HFFc6 (cell line): Measurements from ENCODE around the gene RAB31. TPM values are rescaled to one million over a fixed set of nuclear protein-coding genes. Genes with fewer than 3 reads are reported as not detected.

Source experiments
- DNase-seq: peaks from one replicate; pipeline ENCODE4 v3.0.0-alpha.2; 2018
- H3K27ac Mint-ChIP-seq: 2 replicates; pipeline ENCODE4 v1.8.0; 2020; ENCODE audit warnings: mild to moderate bottlenecking, mixed read lengths
- H3K27me3 Mint-ChIP-seq: 2 replicates; pipeline ENCODE4 v1.8.0; 2021; ENCODE audit warnings: mild to moderate bottlenecking, moderate library complexity, mixed read lengths; ENCODE audit not compliant: insufficient read depth
- H3K36me3 Mint-ChIP-seq: 2 replicates; pipeline ENCODE4 v1.8.0; 2021; ENCODE audit warnings: low read depth, mixed read lengths
- H3K4me1 Mint-ChIP-seq: 2 replicates; pipeline ENCODE4 v1.8.0; 2020; ENCODE audit warnings: low read depth, mixed read lengths
- H3K4me3 Mint-ChIP-seq: 2 replicates; pipeline ENCODE4 v1.8.0; 2020; ENCODE audit warnings: mild to moderate bottlenecking, moderate library complexity, mixed read lengths
- H3K9me3 Mint-ChIP-seq: 2 replicates; pipeline ENCODE4 v1.8.0; 2020; ENCODE audit warnings: mild to moderate bottlenecking, mixed read lengths
- CTCF ChIP-seq: fragments of 200-600 bp; sonication (generic); IDR thresholded peaks from 2 replicates; pipeline ENCODE4 v1.5.0; 2021; ENCODE audit warnings: antibody characterized with exemption, mild to moderate bottlenecking
- total RNA-seq, 6 experiments: library from RNA; stranded (reverse); fragmentation: NEBNext Ultra II Directional; extraction: Animal tissue kit (Norgen Biotek cat#: 25700); gene quantifications; 2 replicates in 1 of 6; 3 replicates in 5 of 6; pipeline ENCODE4 v1.2.3, GENCODE V29; 2021

RAB31 gene
- total RNA-seq, 6 experiments from 2014 or later: 29.4 to 47.5 (median 43.5) TPM

GRCh38 chr18:9867071-9867594 is 159.0 kb downstream of the RAB31 start:
- no peak for DNase-seq
- H3K36me3 Mint-ChIP-seq: peaks cover 33% of the 10 kb centered on the region
- no peaks in the 10 kb centered on the region for H3K27me3 Mint-ChIP-seq
- peaks cover 36% of the 10 kb centered on the region for H3K4me1 Mint-ChIP-seq
- H3K9me3 Mint-ChIP-seq: peaks cover 23% of the 10 kb centered on the region
- TF ChIP-seq CTCF: no peak
- H3K4me3 Mint-ChIP-seq: no peak overlapping the region
- no peak overlapping the region for H3K27ac Mint-ChIP-seq

GRCh38 chr18:9868857-9869714 is 161.0 kb downstream of the RAB31 start:
- H3K27ac Mint-ChIP-seq: peak overlapping the region; percentile 92
- peaks cover 23% of the 10 kb centered on the region for H3K9me3 Mint-ChIP-seq
- H3K4me1 Mint-ChIP-seq: peaks cover 38% of the 10 kb centered on the region
- peak overlapping the region; percentile 28 for H3K4me3 Mint-ChIP-seq
- peaks cover 25% of the 10 kb centered on the region for H3K36me3 Mint-ChIP-seq
- no peaks in the 10 kb centered on the region for H3K27me3 Mint-ChIP-seq
- no peak for TF ChIP-seq CTCF
- DNase-seq: no peak

DNA sequence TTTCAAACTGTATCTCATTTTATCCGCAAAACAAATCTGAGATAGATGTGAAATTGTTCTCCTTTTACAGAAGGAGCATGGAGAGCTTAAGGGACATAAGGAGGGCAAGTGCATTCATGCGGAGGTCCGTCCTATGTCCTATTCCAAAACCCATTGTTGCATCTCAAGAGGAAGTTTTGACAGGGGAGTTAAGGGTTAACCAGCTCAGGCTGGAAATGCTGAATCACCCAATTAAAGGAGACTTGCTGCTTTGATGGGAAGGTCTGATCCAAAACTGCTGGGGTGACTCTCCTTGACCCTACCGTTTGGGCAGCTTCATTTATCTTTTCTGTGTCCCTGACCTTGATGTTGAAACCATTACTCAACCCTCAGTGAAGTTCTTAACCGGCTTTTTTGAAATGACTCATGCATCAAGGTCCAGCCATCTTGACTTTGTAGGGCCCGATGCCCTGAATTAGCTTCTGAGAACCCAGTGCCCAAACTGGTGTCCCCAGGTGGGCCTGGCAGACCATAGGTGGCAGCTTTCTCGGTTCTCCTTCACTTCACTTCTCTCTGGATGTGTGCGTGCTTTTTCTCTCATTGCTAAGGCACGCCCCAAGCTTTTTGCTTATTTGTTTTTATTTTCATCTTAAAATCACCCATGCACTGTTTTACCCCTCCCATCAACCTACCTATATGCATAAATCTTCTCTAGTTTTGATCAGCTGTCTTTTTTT is 161.8 kb downstream of the RAB31 start:
- DNase-seq: peak; percentile 81
- peak overlapping the region; percentile 92 for H3K27ac Mint-ChIP-seq
- H3K27me3 Mint-ChIP-seq: no peaks in the 10 kb centered on the region
- peak overlapping the region; percentile 38 for H3K4me3 Mint-ChIP-seq
- H3K9me3 Mint-ChIP-seq: peaks cover 23% of the 10 kb centered on the region
- peaks cover 25% of the 10 kb centered on the region for H3K36me3 Mint-ChIP-seq
- no peak for TF ChIP-seq CTCF
- H3K4me1 Mint-ChIP-seq: peaks cover 46% of the 10 kb centered on the region

GRCh38 chr18:9870431-9871008 is 162.4 kb downstream of the RAB31 start:
- peaks cover 17% of the 10 kb centered on the region for H3K9me3 Mint-ChIP-seq
- DNase-seq: no peak
- peak overlapping the region; percentile 92 for H3K27ac Mint-ChIP-seq
- peaks cover 52% of the 10 kb centered on the region for H3K4me1 Mint-ChIP-seq
- peak overlapping the region; percentile 38 for H3K4me3 Mint-ChIP-seq
- H3K27me3 Mint-ChIP-seq: no peaks in the 10 kb centered on the region
- no peak for TF ChIP-seq CTCF
- H3K36me3 Mint-ChIP-seq: peaks cover 19% of the 10 kb centered on the region

- Mint-ChIP-seq H3K36me3 (peaks cover 11% of the 10 kb centered on the region), H3K4me1 (peaks cover 57% of the 10 kb centered on the region), H3K27me3 (no peaks in the 10 kb centered on the region), H3K4me3 (no peak overlapping the region), H3K9me3 (peaks cover 9% of the 10 kb centered on the region), H3K27ac (peak overlapping the region; percentile 92)
- DNase-seq: no peak
- no peak for TF ChIP-seq CTCF
These were observed 163.2 kb downstream of the RAB31 start for GRCh38 chr18:9871244-9871746.
